GM18867 (cell line): Measurements from ENCODE around the gene PTPA.
A peak's percentile ranks its signal among the peaks of the same experiment; 100 is the strongest.
"Not testable (repeated sequence)": the region's sequence is repeated elsewhere in the genome, so short reads cannot be mapped to it uniquely, and the experiment has no call there.

ENCODE experiments used
- ATAC-seq: cut with Tn5 transposase; IDR thresholded peaks from one replicate; pipeline ENCODE4 v1.9.1; 2021; ENCODE audit warnings: mild to moderate bottlenecking, moderate library complexity; ENCODE audit not compliant: unreplicated experiment

PTPA gene

GRCh38 chr9:129108805-129109536 lies 2.2 kb upstream of the PTPA start:
- ATAC-seq = no peak

- ATAC-seq = no peak
Measured at GRCh38 chr9:129109537-129109903, 1.7 kb upstream of the PTPA start.

- ATAC-seq = peak; percentile 4
Measured at GRCh38 chr9:129109952-129110739, 1.1 kb upstream of the PTPA start.

- peak; percentile 26 for ATAC-seq
Measured at GRCh38 chr9:129111528-129112151, 425 bp downstream of the PTPA start.

- ATAC-seq = not testable (repeated sequence)
Measured at GRCh38 chr9:129112526-129112925, 1.3 kb downstream of the PTPA start.

GRCh38 chr9:129113645-129114304 lies 2.6 kb downstream of the PTPA start:
- ATAC-seq = no peak

GRCh38 chr9:129118799-129119198 lies 7.6 kb downstream of the PTPA start:
- no peak for ATAC-seq

GRCh38 chr9:129121483-129121882 lies 10.3 kb downstream of the PTPA start:
- ATAC-seq = no peak

GRCh38 chr9:129122133-129122532 lies 10.9 kb downstream of the PTPA start:
- ATAC-seq = no peak

- ATAC-seq = not testable (repeated sequence)
Measured at GRCh38 chr9:129122976-129123375, 11.8 kb downstream of the PTPA start.

GRCh38 chr9:129124506-129125069 lies 13.4 kb downstream of the PTPA start:
- ATAC-seq = no peak

GRCh38 chr9:129125478-129125877 lies 14.3 kb downstream of the PTPA start:
- no peak for ATAC-seq

- no peak for ATAC-seq
Measured at GRCh38 chr9:129126749-129127618, 15.8 kb downstream of the PTPA start.

GRCh38 chr9:129128689-129129088 lies 17.5 kb downstream of the PTPA start:
- no peak for ATAC-seq

GRCh38 chr9:129130271-129130670 lies 19.1 kb downstream of the PTPA start:
- not testable (repeated sequence) for ATAC-seq

GRCh38 chr9:129130791-129131190 lies 19.6 kb downstream of the PTPA start:
- ATAC-seq = no peak

- peak; percentile 49 for ATAC-seq
Measured at GRCh38 chr9:129131300-129132145, 20.3 kb downstream of the PTPA start.

GRCh38 chr9:129133082-129133481 lies 21.9 kb downstream of the PTPA start:
- ATAC-seq = no peak

- no peak for ATAC-seq
Measured at GRCh38 chr9:129135476-129135875, 24.3 kb downstream of the PTPA start.
